ENCODE results near the gene HDDC2.

The HDDC2 gene

GRCh38 chr6:125274935-125275334 lies 26.8 kb downstream of the HDDC2 start:
- TF ChIP-seq CTCF (IDR thresholded peaks at IDR 0.05): no peak
- H3K4me1 ChIP-seq (ENCODE audit: control insufficient read depth in 1 of 2, insufficient read depth in 1 of 2, low read depth in 1 of 2, low read length in 1 of 2): no peaks in the 10 kb centered on the region
- H3K36me3 ChIP-seq: peaks cover 49% of the 10 kb centered on the region
- H3K27me3 ChIP-seq: no peaks in the 10 kb centered on the region
- H3K4me3 ChIP-seq (ENCODE audit: low read depth in 1 of 2, low read length in 1 of 2): no peak overlapping the region
- no peak overlapping the region for H3K27ac ChIP-seq
- H3K9me3 ChIP-seq: no peaks in the 10 kb centered on the region

GRCh38 chr6:125273965-125274364 lies 27.8 kb downstream of the HDDC2 start:
- no peak overlapping the region for H3K4me3 ChIP-seq (ENCODE audit: low read depth in 1 of 2, low read length in 1 of 2)
- no peaks in the 10 kb centered on the region for H3K9me3 ChIP-seq
- peaks cover 47% of the 10 kb centered on the region for H3K36me3 ChIP-seq
- no peak overlapping the region for H3K27ac ChIP-seq
- no peaks in the 10 kb centered on the region for H3K4me1 ChIP-seq (ENCODE audit: control insufficient read depth in 1 of 2, insufficient read depth in 1 of 2, low read depth in 1 of 2, low read length in 1 of 2)
- TF ChIP-seq CTCF (IDR thresholded peaks at IDR 0.05): no peak
- no peaks in the 10 kb centered on the region for H3K27me3 ChIP-seq

GRCh38 chr6:125273251-125273650 lies 28.5 kb downstream of the HDDC2 start:
- no peaks in the 10 kb centered on the region for H3K27me3 ChIP-seq

GRCh38 chr6:125271486-125272159 lies 30.1 kb downstream of the HDDC2 start:
- H3K4me1 ChIP-seq (ENCODE audit: control insufficient read depth in 1 of 2, insufficient read depth in 1 of 2, low read depth in 1 of 2, low read length in 1 of 2): no peaks in the 10 kb centered on the region
- no peak overlapping the region for H3K4me3 ChIP-seq (ENCODE audit: low read depth in 1 of 2, low read length in 1 of 2)
- no peak overlapping the region for H3K27ac ChIP-seq
- H3K9me3 ChIP-seq: no peaks in the 10 kb centered on the region
- peaks cover 42% of the 10 kb centered on the region for H3K36me3 ChIP-seq
- TF ChIP-seq CTCF (IDR thresholded peaks at IDR 0.05): no peak
- no peaks in the 10 kb centered on the region for H3K27me3 ChIP-seq

More at GRCh38 chr6:125273251-125273650, 28.5 kb downstream of the HDDC2 start:
- Histone ChIP-seq H3K4me1 (ENCODE audit: control insufficient read depth in 1 of 2, insufficient read depth in 1 of 2, low read depth in 1 of 2, low read length in 1 of 2) (no peaks in the 10 kb centered on the region), H3K36me3 (peaks cover 47% of the 10 kb centered on the region), H3K27ac (no peak overlapping the region), H3K9me3 (no peaks in the 10 kb centered on the region), H3K4me3 (ENCODE audit: low read depth in 1 of 2, low read length in 1 of 2) (no peak overlapping the region)
- no peak for TF ChIP-seq CTCF (IDR thresholded peaks at IDR 0.05)

- Histone ChIP-seq H3K27me3 (no peaks in the 10 kb centered on the region), H3K4me1 (ENCODE audit: control insufficient read depth in 1 of 2, insufficient read depth in 1 of 2, low read depth in 1 of 2, low read length in 1 of 2) (no peaks in the 10 kb centered on the region), H3K27ac (no peak overlapping the region), H3K9me3 (no peaks in the 10 kb centered on the region), H3K4me3 (ENCODE audit: low read depth in 1 of 2, low read length in 1 of 2) (no peak overlapping the region), H3K36me3 (peaks cover 29% of the 10 kb centered on the region)
- no peak for TF ChIP-seq CTCF (IDR thresholded peaks at IDR 0.05)
Observed at GRCh38 chr6:125270380-125270779, 31.4 kb downstream of the HDDC2 start.
